ENCODE results near the gene PTPRD. TPM values are rescaled to one million over a fixed set of nuclear protein-coding genes. Genes with fewer than 3 reads are reported as not detected.

Gene PTPRD
- total RNA-seq, 1 donor from 2014 or later: 5.7 TPM

DNA sequence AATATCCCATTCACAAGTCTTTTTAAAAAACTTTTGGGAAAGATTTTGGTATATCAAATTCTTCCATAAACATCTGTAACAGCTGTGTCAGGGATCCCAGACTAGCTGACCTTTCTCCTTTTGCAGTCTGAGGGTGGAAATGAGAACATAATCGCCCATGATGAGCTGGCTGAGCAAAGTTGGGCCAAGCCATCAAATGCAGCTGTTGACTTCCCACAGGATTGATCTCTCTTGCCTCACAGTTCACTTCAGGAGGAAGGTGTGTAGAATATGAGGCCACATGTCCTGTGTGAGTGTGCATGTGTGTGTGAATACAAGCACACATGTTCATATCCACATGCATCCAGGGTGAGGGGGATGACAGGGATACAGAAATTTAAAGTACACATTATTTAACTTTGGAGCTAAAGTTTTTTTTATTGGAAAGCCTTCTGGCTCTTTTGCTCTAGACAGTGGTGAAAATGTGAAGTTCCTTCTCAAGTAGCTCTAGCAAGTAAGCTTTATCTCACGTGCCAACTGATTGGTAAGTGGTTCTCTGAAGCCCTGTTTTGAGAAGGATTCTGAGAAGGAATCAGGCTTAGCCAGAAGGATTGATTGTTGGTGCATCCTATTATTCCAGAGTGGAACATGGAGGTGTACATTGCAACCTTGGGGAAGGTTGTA is 2344.5 kb downstream of the PTPRD start:
- H3K4me3 Mint-ChIP-seq (ENCODE audit: unreplicated experiment): no peak overlapping the region
- no peak for DNase-seq (ENCODE audit: low spot score)
- TF ChIP-seq, protein P1, sequence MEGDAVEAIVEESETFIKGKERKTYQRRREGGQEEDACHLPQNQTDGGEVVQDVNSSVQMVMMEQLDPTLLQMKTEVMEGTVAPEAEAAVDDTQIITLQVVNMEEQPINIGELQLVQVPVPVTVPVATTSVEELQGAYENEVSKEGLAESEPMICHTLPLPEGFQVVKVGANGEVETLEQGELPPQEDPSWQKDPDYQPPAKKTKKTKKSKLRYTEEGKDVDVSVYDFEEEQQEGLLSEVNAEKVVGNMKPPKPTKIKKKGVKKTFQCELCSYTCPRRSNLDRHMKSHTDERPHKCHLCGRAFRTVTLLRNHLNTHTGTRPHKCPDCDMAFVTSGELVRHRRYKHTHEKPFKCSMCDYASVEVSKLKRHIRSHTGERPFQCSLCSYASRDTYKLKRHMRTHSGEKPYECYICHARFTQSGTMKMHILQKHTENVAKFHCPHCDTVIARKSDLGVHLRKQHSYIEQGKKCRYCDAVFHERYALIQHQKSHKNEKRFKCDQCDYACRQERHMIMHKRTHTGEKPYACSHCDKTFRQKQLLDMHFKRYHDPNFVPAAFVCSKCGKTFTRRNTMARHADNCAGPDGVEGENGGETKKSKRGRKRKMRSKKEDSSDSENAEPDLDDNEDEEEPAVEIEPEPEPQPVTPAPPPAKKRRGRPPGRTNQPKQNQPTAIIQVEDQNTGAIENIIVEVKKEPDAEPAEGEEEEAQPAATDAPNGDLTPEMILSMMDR (IDR thresholded peaks at IDR 0.05): no peak
- H3K27me3 Mint-ChIP-seq (ENCODE audit: low read depth): peaks cover 8% of the 10 kb centered on the region
- no peak overlapping the region for H3K27ac Mint-ChIP-seq (ENCODE audit: unreplicated experiment)
- H3K9me3 Mint-ChIP-seq (ENCODE audit: low read depth): peaks cover 6% of the 10 kb centered on the region
- H3K36me3 Mint-ChIP-seq (ENCODE audit: low read depth): no peaks in the 10 kb centered on the region
- H3K4me1 Mint-ChIP-seq (ENCODE audit: low read depth): peaks cover 13% of the 10 kb centered on the region

DNA sequence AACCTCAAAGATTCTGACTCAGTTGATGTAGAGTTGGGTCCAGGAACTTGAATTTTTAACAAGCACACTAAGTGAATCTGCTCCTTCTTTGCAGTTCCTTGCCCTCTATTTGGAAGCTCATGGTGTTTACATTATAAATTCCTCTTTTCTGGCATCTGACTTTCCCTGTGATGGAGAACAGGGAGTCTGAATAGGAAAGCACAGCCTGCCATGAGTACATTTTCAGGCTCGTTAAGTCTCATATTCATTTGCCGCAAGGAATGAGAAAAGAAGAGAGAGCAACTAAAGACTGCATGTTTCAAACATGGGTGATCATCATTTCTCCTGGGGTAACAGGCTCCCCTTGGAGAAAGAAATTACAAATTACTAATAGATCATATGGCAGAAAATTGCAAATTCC is 2345.2 kb downstream of the PTPRD start:
- H3K27me3 Mint-ChIP-seq (ENCODE audit: low read depth): peaks cover 8% of the 10 kb centered on the region
- TF ChIP-seq, protein P1 (IDR thresholded peaks at IDR 0.05): no peak
- no peak overlapping the region for H3K27ac Mint-ChIP-seq (ENCODE audit: unreplicated experiment)
- no peaks in the 10 kb centered on the region for H3K36me3 Mint-ChIP-seq (ENCODE audit: low read depth)
- peaks cover 20% of the 10 kb centered on the region for H3K4me1 Mint-ChIP-seq (ENCODE audit: low read depth)
- peaks cover 6% of the 10 kb centered on the region for H3K9me3 Mint-ChIP-seq (ENCODE audit: low read depth)
- no peak for DNase-seq (ENCODE audit: low spot score)
- H3K4me3 Mint-ChIP-seq (ENCODE audit: unreplicated experiment): no peak overlapping the region

DNA sequence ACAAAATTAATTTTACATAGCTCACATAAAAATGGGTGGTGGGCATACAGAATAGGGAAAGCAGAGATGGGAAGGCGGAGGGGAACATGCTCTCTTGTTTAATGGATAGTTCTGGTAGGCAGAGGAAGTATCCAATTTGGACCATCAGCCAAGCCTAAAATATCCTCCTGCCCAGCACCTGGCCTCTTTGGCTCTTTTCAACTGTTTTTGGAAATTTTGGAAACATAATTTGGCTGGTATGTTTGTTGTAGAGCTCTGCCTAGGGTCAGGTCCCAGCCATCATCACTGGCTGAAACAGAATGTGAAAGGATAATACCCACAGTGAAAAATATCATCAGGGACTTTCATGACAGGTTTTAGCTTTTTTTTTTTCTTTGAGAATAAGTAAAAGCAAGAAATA is 2345.9 kb downstream of the PTPRD start:
- H3K4me1 Mint-ChIP-seq (ENCODE audit: low read depth): peaks cover 22% of the 10 kb centered on the region
- H3K4me3 Mint-ChIP-seq (ENCODE audit: unreplicated experiment): no peak overlapping the region
- H3K27ac Mint-ChIP-seq (ENCODE audit: unreplicated experiment): no peak overlapping the region
- TF ChIP-seq, protein P1 (IDR thresholded peaks at IDR 0.05): no peak
- DNase-seq (ENCODE audit: low spot score): no peak
- H3K36me3 Mint-ChIP-seq (ENCODE audit: low read depth): no peaks in the 10 kb centered on the region
- H3K27me3 Mint-ChIP-seq (ENCODE audit: low read depth): peaks cover 8% of the 10 kb centered on the region
- peaks cover 5% of the 10 kb centered on the region for H3K9me3 Mint-ChIP-seq (ENCODE audit: low read depth)

DNA sequence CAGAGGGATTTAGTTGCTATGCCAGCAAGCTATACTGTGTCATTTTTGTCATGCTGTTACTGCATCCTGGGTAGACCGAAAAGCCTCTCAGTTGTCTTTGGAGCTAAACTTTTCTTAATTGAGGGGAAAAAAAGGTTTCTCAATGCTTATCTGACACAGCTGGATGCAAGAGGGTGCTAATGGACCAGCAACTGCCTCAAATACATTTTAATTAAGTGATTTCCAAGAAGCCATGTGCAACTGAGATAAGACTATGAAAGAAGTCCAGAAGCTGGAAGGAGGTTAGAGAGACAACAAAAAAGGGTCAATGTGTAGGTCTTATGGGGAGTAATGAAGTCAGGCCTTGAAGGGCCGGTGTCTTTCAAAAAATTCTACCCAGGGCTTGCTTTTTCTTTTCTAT is 2347.5 kb downstream of the PTPRD start:
- Mint-ChIP-seq H3K36me3 (ENCODE audit: low read depth) (no peaks in the 10 kb centered on the region), H3K4me3 (ENCODE audit: unreplicated experiment) (no peak overlapping the region), H3K4me1 (ENCODE audit: low read depth) (peaks cover 22% of the 10 kb centered on the region), H3K9me3 (ENCODE audit: low read depth) (no peaks in the 10 kb centered on the region), H3K27ac (ENCODE audit: unreplicated experiment) (no peak overlapping the region), H3K27me3 (ENCODE audit: low read depth) (peaks cover 5% of the 10 kb centered on the region)
- TF ChIP-seq, protein P1 (IDR thresholded peaks at IDR 0.05): no peak
- DNase-seq (ENCODE audit: low spot score): no peak

Measured in chondrocyte (in vitro differentiated cells).